HFFc6 (cell line): ENCODE results near the gene SP2. TPM values are rescaled to one million over a fixed set of nuclear protein-coding genes. Genes with fewer than 3 reads are reported as not detected.

Source experiments
- DNase-seq: peaks from one replicate; pipeline ENCODE4 v3.0.0-alpha.2; 2018
- H3K27ac Mint-ChIP-seq: 2 replicates; pipeline ENCODE4 v1.8.0; 2020; ENCODE audit warnings: mild to moderate bottlenecking, mixed read lengths
- H3K27me3 Mint-ChIP-seq: 2 replicates; pipeline ENCODE4 v1.8.0; 2021; ENCODE audit warnings: mild to moderate bottlenecking, moderate library complexity, mixed read lengths; ENCODE audit not compliant: insufficient read depth
- H3K36me3 Mint-ChIP-seq: 2 replicates; pipeline ENCODE4 v1.8.0; 2021; ENCODE audit warnings: low read depth, mixed read lengths
- H3K4me1 Mint-ChIP-seq: 2 replicates; pipeline ENCODE4 v1.8.0; 2020; ENCODE audit warnings: low read depth, mixed read lengths
- H3K4me3 Mint-ChIP-seq: 2 replicates; pipeline ENCODE4 v1.8.0; 2020; ENCODE audit warnings: mild to moderate bottlenecking, moderate library complexity, mixed read lengths
- H3K9me3 Mint-ChIP-seq: 2 replicates; pipeline ENCODE4 v1.8.0; 2020; ENCODE audit warnings: mild to moderate bottlenecking, mixed read lengths
- total RNA-seq, 6 experiments: library from RNA; stranded (reverse); fragmentation: NEBNext Ultra II Directional; extraction: Animal tissue kit (Norgen Biotek cat#: 25700); gene quantifications; 2 replicates in 1 of 6; 3 replicates in 5 of 6; pipeline ENCODE4 v1.2.3, GENCODE V29; 2021
- TF ChIP-seq, protein P1 (sequence below): fragments of 200-600 bp; sonication (generic); IDR thresholded peaks from 2 replicates; pipeline ENCODE4 v1.5.0; 2021; ENCODE audit warnings: antibody characterized with exemption, mild to moderate bottlenecking

SP2 gene
- total RNA-seq, 6 experiments from 2014 or later, result 10.7 to 17.5 (median 16.4) TPM

DNA sequence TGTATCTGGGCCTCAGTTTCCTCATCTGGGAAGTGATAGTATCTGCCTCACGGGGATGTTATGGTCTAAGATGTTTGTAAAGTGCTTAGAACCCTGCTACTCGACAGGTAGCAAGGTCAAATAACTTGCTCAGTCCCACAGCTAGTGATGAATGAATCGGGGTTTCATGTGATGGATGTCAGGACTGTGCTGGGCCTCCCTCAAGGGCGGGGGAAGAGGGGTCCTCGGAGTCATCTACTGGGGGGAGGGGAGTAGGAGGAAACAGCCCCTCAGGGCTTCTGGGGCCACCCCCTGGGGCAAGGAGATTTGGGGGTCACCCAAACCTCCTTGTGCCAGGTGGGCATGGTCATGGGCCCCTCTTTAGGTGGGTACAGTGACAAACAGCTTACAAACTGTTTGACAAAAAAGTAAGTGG, 46.1 kb downstream of the SP2 start:
- DNase-seq, result no peak
- H3K36me3 Mint-ChIP-seq, result peaks cover 4% of the 10 kb centered on the region
- H3K9me3 Mint-ChIP-seq, result 0 out of 2 replicates have a peak, but pooled peaks cover 3% of the 10 kb centered on the region
- H3K27ac Mint-ChIP-seq, result peak overlapping the region; percentile 93
- H3K4me1 Mint-ChIP-seq, result peaks cover 41% of the 10 kb centered on the region
- H3K4me3 Mint-ChIP-seq, result peak overlapping the region; percentile 91
- TF ChIP-seq, protein P1, sequence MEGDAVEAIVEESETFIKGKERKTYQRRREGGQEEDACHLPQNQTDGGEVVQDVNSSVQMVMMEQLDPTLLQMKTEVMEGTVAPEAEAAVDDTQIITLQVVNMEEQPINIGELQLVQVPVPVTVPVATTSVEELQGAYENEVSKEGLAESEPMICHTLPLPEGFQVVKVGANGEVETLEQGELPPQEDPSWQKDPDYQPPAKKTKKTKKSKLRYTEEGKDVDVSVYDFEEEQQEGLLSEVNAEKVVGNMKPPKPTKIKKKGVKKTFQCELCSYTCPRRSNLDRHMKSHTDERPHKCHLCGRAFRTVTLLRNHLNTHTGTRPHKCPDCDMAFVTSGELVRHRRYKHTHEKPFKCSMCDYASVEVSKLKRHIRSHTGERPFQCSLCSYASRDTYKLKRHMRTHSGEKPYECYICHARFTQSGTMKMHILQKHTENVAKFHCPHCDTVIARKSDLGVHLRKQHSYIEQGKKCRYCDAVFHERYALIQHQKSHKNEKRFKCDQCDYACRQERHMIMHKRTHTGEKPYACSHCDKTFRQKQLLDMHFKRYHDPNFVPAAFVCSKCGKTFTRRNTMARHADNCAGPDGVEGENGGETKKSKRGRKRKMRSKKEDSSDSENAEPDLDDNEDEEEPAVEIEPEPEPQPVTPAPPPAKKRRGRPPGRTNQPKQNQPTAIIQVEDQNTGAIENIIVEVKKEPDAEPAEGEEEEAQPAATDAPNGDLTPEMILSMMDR, result no peak
- H3K27me3 Mint-ChIP-seq, result peaks cover 5% of the 10 kb centered on the region; the same call in 1 of the 2 replicates

DNA sequence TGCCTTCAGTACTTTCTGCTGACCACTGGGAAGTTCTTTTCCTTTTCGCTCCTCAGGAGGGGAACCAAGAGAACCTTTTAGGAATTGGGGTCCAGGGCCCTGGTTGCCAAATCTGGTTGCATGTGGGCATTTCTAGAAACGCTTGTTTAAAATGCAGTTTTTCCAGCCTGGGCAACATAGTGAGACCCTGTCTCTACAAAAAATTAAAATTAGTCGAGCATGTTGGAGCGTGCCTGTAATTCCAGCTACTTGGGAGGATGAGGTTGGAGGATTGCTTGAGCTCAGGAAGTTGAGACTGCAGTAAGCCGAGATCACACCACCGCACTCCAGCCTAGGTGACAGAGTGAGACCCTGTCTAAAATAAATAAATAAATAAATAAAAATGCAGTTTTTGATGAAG, 46.5 kb downstream of the SP2 start:
- DNase-seq, result no peak
- Mint-ChIP-seq H3K9me3 (0 out of 2 replicates have a peak, but pooled peaks cover 3% of the 10 kb centered on the region), H3K27ac (peak overlapping the region; percentile 93; the same call in 1 of the 2 replicates), H3K4me1 (peaks cover 42% of the 10 kb centered on the region), H3K4me3 (peak overlapping the region; percentile 91), H3K27me3 (peaks cover 5% of the 10 kb centered on the region; the same call in 1 of the 2 replicates), H3K36me3 (peaks cover 4% of the 10 kb centered on the region)
- TF ChIP-seq, protein P1, result no peak

- DNase-seq, result no peak
- H3K4me1 Mint-ChIP-seq, result peaks cover 60% of the 10 kb centered on the region
- H3K27ac Mint-ChIP-seq, result peak overlapping the region; percentile 54; the same call in 1 of the 2 replicates
- peaks cover 4% of the 10 kb centered on the region for H3K36me3 Mint-ChIP-seq
- H3K27me3 Mint-ChIP-seq, result peaks cover 5% of the 10 kb centered on the region; the same call in 1 of the 2 replicates
- TF ChIP-seq, protein P1, result no peak
- 0 out of 2 replicates have a peak, but pooled peaks cover 3% of the 10 kb centered on the region for H3K9me3 Mint-ChIP-seq
- H3K4me3 Mint-ChIP-seq, result no peak overlapping the region
These were observed 49.0 kb downstream of the SP2 start for GRCh38 chr17:47945080-47945479.

DNA sequence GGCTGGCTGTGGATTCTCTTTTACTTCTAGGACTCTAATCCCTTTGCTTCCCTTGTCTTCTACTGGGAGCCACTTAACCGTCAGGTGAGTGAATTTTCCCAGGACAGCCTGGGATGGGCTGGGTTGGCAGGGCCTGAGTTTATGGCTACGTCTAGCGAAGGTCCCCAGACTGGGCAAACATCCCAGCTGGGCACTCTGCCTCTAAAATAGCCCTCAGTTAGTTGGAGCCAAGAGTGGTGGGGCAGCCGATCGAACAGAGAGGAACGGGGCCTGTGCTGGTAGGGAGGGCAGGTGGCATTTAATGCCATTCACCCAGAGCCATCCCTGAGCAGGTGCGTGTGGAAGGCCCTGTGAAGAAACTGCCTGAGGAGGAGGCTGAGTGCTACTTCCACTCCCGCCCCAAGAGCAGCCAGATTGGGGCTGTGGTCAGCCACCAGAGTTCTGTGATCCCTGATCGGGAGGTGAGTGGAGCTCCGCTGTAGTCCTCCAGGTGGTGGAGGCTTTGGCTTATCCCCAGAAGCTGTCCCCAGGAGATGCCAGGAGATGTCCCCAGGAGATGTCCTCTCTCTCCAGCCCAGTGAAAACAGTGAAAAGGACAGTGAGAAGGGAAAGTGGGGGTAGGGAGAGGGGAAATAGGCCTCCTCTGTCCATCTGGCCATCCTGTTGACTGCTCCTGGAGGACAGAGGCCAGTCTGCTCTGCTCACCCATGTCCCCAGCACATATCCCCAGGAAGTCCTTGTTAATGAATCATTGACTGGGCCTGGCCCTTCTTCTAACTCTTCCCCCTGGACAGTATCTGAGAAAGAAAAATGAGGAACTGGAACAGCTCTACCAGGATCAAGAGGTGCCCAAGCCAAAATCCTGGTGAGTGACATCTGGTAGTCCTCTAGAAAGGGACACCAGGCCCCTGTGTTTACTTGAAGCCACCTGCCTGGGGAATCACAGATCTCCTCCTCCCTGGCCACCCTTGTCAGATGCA, 49.8 kb downstream of the SP2 start:
- peaks cover 4% of the 10 kb centered on the region; the same call in 1 of the 2 replicates for H3K27me3 Mint-ChIP-seq
- peaks cover 58% of the 10 kb centered on the region for H3K4me1 Mint-ChIP-seq
- peaks cover 4% of the 10 kb centered on the region for H3K36me3 Mint-ChIP-seq
- H3K27ac Mint-ChIP-seq, result peak overlapping the region; percentile 54
- no peak overlapping the region for H3K4me3 Mint-ChIP-seq
- DNase-seq, result no peak
- 0 out of 2 replicates have a peak, but pooled peaks cover 3% of the 10 kb centered on the region for H3K9me3 Mint-ChIP-seq
- TF ChIP-seq, protein P1, result no peak

DNA sequence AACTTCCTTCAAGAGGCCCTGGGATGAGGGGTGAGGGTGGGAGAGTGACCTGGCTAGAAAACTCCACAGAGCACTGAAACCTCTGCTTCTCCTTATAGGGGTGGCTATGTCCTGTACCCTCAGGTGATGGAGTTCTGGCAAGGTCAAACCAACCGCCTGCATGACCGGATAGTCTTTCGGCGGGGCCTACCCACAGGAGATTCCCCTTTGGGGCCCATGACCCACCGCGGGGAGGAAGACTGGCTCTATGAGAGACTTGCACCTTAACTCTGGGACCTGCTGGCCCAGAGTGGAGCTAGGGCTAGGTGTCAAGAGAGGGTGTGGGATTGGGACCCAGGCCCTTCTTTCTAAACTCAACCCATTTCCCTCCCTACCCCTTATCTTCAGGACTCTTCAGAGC, 50.5 kb downstream of the SP2 start:
- DNase-seq, result no peak
- Mint-ChIP-seq H3K36me3 (no peaks in the 10 kb centered on the region; the same call in 1 of the 2 replicates), H3K9me3 (no peaks in the 10 kb centered on the region), H3K27me3 (peaks cover 4% of the 10 kb centered on the region; the same call in 1 of the 2 replicates), H3K27ac (no peak overlapping the region; the same call in 1 of the 2 replicates), H3K4me3 (no peak overlapping the region), H3K4me1 (peaks cover 52% of the 10 kb centered on the region)
- TF ChIP-seq, protein P1, result no peak
